Endometrium (tissue), 2 donors: ENCODE results near the gene PHF5A.
"Not testable (repeated sequence)": the region's sequence is repeated elsewhere in the genome, so short reads cannot be mapped to it uniquely, and the experiment has no call there.

Experiments used
- FAIRE-seq: peaks from 2 replicates; lab custom pipeline; 2012; peaks lifted over from hg19 to GRCh38; lab: Jason Lieb, UNC
- donor health status: control.
- donor health status: control.

The PHF5A gene

DNA sequence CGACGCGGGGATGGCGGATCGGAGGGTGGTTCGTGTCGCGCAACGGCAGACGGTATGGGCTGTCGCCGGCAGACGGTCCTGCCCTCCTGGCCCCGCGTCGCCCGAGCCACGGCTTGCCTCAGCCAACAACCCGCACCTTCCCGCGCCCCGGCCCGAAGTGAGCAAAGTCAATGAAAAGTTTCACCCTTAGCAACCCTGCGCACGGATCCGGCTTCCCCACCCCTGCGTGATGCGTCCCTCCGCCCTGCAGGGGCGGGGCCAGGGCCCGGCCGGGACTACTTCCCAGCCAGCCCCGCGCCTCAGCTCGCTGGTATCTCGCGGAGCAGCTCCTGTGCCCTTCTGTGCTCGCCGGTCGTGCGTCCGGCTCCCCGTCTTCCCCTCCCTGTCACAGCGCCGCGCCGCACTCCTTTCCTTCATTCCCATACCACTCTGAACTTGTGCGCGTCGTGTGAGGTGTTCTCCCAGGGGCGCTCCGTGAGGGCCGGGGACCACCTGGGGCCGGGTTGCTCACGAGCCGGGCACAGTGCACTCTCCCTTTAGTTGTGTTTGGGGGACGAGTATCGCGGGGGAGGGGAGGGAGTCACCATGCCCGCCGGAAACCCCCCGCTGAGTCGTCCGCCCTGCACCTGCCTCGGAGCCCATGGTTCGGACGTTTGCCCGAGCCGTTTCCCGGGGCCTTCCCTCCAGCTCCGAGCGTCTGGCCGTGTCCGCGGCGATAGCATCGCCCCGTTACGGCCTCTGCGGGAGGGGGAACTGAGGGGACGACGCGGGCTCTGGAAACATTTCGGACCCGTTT, 21.7 kb downstream of the PHF5A start, which contains the start of gene TOB2:
Gene TOB2, minus strand, starts transcription at position 163 of the 796 bp plus-strand sequence. CDS start 9,456 bp downstream, outside the sequence.
- peak; percentile 78 for FAIRE-seq

DNA sequence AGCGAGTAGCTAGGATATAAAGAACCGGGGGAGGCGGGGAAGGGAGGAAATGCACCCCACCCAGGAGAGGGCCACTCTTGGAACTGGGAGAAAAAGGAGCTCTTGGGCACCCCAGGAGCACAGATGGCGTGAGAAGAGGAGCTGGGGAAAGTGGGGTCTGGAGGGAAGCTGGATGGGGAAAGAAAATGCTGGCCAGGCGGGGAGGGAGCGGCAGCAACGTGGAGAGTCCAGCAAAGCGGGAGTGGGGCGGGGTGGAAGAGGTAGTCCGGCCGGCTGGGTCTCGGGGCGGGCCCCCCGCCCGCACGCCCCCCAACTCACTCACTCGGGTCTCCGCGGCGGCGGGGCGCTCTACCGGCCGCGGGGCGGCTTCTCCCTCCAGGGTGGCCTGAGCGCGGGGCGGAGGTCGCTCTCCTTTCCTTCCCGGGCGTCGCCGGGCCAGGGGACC, 22.4 kb downstream of the PHF5A start:
- no peak for FAIRE-seq

DNA sequence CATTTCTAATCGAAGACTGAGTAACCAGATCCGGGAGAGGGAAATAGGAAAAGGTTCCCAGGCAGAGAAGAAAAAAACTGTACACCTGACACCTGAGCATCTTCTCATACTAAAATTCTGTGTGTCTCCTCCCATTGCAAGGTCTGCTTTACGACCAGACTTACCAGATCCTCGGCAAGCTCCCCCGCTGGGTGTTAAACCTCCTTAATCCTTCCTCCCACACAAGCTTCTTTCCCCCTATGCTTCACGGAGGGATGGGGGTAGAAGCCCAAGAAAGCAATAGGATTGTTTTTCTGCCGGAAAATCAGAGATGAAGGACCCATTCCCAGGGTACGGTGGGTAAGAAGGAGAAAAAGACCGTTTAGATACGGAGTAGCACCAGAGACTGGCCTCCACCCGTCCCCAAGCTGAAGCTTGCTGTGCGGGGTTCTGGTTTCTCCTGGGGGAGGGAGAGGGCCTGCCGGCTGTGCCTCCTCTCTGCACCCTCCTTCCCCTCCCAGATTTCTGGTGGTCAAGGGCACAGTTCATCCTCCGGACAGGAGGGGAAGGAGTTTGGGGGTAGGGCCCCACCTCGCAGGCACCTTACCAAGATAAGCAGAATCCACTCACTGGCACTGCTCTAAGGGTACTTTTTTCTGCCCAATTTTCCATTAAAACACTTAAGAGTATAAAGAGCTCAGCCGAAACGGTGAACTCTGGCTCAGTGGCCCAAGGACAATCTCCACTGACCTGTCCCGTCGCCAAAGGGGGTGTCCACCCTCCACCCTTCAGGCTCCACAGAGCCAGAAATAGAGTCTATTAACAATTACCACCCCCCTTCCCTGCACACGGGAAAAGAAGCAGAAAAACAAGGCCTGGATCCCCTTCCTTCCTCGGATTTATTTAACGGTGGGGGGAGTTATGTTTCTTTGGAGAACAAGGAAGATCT, 23.1 kb downstream of the PHF5A start:
- FAIRE-seq, result no peak

DNA sequence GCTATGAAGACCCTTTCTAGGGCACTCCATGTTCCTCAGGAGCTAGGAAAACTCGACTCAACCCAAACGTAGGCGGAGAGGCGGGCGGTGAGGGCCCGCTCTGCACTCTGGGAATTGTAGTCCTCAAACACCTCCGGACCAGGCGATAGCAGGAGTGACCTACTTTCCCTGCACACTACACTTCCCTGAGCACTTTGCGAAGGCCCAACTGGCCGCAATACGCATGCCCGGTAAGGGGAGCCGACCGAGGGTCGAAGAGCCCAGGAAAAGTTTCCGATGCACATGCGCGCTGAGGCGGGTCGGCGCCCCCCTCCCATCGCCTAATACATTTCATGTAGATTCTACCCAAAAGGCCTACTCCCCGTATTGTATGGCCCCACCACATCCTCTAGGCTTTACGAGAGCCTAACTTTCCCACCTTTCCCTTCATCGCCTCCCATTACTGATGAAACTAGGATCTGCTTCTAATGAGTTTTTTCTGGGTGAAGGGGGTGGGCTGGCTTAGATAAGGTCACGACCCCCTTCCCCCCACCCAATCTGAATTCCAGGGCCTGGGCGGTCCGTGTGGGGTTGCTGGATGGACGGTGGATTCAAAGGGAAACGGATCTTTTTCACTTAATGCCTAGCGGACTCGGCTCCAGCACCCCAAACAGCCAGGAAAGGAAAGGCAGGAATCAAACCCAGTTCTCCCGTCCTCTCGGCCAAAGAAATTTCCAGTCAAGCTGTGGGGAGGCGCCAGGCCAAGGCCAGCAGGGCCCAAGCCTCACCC, 23.9 kb downstream of the PHF5A start:
- peak; percentile 85 for FAIRE-seq

DNA sequence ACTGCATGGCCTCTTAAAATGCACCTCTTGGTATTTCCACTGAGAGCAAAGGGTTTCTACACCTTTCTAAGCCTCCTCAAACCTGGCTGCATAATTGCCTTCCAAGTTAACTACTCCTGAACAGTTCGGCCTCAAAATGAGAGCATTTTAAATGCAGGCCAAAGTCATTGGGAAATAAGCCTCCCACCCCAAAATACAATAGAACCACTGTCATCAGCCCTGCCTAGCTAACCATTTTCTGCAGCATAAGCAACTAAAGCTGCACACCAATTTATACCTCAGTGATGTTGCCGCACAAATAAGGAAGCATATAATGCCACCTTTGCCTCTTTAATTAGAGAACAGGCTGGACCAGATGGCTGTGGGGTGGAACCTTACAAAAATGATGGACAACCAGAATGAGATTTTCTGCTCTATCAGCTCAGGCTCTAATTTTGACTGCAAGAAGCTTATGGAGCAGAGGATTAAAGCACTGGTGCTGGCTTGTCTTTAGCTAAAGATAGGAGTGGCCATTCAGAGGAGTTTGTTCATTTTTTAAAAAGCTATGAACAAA, 26.2 kb downstream of the PHF5A start:
- no peak for FAIRE-seq

DNA sequence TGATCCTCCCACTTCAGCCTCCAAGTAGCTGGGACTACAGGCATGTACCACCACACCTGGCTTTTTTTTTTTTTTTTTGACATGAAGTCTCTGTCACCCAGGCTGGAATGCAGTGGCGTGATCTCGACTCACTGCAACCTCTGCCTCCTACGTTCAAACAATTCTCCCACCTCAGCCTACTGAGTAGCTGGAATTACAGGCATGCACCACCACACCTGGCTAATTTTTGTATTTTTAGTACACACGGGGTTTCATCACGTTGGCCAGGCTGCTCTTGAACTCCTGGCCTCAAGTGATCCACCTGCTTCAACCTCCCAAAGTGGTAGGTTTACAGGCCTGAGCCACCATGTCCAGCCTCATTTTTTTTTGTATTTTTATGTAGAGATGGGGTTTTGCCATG, 28.0 kb downstream of the PHF5A start:
- FAIRE-seq, result not testable (repeated sequence)

DNA sequence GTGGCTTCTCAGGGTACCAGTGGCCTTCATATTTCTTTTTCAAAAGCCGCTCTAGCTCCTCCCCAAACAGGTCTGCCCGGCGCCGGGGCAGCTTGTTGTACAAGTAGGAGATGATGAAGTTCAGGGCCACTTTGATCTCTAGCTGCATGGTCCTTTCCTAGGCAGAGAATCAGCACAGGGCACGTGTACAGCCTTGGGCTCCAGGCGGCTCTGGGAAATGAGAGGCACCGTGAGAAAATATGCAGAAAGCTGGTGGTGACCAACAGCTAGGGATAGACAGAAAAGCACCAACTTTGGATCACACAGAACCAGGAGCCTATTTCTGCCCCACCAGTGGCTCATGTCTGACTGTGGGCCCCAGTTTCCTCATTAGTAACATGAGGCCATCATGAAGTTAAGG, 31.3 kb downstream of the PHF5A start:
- no peak for FAIRE-seq

DNA sequence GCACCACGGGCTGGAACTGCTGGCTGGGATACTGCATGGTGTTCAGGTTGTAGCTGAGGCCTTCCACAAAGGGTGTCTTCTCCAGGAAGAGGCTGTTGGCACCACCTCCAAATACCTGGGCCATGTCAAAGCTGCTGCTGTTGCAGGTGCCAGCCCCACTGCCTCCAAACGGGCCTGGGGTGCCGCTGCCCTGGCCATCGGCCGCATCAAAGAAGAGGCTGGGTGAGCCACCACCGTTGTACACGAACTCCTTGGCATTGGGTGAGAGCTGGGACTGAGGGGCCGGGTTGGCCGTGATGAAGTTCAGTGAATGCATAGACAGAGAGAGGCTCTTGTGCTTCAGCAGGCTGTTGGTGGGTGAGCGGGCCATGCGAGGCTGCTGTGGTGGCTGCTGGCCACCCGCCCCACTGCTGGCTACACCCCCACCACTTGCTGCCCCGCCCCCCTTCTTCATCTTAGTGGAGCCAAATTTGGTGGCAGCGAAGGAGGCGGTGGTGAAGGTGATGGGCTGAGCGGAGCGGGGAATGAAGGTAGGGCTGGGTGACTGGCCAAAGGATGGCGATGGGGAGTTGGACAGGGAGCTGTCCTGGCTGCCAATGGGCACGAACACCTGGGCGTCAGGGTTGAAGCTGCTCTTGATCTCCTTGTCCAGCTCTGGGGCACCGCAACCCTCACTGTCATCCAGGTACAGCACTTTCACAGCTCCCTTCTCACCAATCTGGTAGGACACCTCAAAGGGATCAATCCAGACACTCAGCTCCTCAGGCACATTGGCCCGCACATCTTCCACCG, 32.0 kb downstream of the PHF5A start:
- FAIRE-seq, result no peak

DNA sequence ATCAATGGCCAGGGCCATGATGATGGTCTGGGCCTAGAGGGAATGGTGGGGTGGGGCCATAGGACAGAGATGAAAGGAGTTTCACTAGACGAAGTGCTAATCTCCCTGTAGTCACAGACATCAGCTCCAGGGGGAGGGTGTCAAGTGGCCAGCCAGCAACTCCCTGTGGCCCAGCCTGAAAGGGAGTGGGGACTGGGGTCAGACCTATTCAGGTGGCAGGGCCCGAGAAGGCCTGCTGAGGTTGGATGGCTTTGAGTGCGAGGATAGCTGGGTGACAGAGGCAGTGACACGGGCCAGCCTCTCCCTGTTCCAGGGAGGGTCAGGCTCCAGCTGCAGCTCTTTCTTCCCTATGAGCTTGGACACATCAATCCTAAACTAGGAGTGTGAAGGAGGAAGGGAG, 32.9 kb downstream of the PHF5A start:
- no peak for FAIRE-seq

DNA sequence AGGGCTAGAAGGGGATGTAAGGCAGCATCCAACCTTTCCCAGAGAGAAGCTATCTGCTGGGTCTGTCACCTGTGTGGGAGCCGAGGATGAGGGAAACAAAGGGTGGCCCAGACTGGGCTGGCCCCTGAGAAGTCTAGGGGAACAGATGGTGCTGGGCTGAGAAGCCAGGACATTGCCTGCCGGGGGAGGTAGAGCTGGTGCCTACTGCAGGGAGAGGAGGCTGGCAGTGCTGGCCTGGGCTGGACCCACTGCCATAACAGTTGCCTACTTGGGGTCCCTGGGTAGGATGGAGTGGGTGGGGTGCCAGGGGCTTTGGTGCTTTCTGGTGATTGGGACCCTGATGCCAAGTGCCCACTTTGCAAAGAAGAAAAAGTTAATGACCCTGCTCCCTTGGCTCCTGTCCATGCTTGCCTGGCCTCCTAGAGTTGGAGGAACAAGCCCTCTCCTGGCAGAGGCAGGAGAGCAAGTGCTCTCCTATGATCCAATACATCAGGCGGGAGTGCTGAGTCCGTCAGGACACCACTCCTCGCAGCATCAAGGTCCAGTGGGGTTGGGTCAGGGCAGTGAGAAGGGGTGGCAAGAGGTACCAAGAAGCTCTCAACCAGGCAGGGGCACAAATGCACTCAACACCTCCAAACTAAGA, 34.0 kb downstream of the PHF5A start:
- FAIRE-seq, result not testable (repeated sequence)

DNA sequence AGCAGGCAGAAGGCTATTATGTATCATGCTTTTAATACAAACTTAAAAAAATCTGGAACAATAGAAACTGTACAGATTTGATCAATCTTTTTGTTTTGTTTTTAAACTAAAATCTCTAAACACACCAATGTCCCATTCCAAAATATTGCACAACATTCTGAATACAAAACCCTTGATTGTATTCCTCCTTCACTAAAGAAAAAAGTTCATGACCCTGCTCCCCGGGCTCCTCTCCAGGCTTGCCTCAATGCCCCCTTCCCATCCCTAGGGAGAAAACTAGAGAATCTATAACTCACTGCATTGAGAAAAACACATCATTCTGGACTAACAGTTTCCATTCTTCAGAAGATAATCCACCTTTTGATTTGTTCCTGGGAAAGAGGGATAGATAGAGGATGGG, 35.0 kb downstream of the PHF5A start:
- FAIRE-seq, result not testable (repeated sequence)

DNA sequence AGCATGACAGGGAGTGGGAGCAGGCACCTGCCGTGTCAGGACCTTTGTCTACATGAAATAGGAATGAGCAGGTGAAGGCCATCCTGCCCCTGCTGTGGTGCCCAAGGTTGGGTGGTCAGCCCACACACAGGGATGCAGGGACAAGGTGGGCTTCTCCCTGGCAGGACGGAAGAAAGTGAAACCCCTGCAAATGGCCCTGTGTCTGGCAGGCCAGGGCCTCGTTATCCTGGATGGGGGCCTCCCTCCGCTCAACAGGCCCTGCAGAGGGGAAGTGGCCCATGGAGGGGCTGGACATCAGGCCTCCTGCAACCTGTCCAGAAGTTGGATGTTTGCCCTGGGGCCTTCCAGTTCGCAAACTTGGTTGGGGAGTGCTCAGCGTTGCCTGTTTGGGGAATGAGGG, 36.8 kb downstream of the PHF5A start:
- no peak for FAIRE-seq

DNA sequence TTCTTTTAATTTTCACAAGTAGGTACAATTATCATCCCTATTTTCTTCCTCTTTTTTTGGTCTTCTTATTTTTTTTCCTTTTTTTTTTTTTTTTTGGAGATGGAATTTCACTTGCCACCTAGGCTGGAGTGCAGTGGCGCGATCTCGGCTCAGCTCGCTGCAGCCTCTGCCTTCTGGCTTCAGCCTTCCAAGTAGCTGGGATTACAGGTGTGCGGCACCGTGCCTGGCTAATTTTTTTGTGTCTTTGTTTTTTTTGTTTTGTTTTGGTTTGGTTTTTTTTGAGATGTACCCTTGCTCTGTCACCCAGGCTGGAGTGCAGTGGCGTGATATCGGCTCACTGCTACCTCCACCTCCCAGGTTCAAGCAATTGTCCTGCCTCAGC, 38.5 kb downstream of the PHF5A start:
- no peak for FAIRE-seq

DNA sequence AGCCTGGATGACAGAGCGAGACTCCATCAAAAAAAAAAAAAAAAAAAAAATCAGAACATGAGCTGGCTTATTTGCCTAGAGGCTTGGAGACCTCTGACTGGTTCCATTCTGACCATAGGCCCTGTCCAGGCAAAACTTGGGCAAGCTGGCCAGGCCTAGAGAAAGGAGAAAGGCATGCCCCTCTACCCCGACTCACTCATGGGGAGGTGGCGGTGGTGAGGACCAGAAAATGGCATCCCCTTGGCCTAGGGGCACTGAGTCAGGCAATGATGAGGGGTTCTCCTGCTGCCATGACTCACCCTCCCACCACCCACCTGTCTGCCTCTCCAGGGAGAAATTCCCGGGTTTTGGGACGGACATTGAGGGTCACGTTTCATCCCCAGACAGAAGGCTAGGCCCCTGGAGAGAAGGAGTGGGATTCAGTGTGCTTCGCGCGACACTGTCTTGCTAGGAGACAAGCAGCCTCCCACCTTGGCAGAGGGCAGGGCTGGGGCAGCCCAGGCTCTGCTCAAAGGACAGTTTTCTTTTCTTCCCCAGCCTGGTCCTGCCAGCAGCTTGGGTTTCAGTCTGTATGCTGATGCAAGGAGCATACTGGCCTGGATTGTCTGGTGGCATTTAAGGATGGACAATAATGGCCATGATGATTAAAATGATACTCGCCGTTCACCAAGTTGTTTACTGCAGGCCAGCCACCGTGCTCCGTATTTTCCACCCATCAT, 39.1 kb downstream of the PHF5A start:
- FAIRE-seq, result no peak

DNA sequence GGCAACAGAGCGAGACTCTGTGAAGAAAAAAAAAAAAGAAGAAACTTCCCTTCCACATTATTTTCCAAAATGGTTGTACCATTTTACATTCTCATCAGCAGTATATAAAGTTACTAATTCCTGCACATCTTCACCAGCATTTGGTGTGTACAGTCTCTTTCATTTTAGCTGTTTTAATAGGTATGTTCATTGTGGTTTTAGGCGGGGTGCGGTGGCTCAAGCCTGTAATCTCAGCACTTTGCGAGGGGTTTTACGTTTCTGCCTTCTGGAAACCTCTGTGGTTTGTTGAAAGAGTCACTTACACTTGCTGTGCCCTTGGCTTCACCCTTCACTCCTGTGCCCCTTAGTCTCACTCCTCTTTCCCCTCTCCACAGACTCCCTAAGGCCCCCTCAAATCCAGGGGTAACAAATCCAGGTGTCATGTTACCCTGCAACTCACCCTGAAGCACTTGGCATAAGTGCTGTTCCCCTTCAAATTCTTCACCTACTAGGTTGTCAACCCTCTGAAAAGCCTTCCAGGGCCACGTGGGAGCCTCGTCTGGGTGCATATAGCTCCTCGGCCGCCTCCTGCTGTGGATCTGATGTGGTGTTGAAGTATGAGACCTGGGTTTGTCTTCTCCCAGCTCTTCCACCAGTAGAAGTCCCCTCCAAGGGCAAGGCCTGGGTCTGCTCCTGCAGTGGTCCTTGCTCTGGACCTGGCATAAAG, 42.7 kb downstream of the PHF5A start:
- no peak for FAIRE-seq

DNA sequence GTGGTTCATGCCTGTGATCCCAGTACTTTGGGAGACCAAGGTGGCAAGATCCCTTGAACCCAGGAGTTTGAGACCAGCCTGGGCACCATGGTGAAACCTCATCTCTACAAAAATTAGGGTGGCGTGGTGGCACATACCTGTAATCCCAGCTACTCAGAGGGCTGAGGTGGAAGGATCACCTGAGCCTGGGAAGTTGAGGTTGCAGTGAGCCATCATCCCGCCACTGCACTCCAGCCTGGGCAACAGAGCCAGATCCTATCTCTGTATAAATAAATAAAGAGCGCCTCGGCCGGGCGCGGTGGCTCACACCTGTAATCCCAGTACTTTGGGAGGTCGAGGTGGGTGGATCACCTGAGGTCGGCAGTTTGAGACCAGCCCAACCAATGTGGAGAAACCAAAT, 49.8 kb downstream of the PHF5A start:
- FAIRE-seq, result no peak

DNA sequence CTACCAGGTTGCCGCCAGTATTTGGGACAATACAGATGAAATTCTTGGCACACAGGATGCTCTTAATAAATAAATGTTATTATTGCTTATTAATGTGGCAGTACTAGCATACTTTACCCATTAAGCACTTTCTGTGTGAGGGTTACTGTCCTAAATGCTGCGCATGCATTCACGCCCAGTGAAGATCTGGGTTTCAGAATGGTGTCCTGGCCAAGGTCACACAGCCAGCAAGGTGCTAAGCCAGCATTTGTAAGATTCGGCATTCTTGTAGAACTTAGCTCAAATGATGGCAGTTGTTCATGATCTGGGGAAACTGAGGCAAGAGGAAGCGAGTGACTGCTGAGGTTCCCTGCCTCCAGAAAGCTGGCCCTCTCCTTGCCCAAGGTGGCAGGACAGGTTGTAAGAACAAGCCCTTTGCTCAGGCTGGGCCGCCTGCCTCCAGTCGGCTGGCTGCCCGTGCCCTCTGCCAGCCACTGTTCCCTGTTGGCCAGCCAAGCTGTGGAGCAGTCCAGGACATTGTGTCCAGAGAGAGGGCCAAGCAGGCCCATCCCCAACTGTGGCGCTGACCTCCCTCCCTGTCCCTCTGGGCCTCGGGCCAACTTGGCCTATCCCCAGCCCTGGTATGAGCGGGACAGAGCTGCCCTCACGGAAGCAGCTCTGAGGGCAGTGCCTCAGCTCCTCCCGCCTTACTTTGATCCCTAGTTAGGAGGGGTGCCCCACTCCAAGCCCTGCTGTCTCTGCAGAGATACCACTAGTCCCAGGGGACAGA, 50.7 kb downstream of the PHF5A start:
- FAIRE-seq, result no peak

DNA sequence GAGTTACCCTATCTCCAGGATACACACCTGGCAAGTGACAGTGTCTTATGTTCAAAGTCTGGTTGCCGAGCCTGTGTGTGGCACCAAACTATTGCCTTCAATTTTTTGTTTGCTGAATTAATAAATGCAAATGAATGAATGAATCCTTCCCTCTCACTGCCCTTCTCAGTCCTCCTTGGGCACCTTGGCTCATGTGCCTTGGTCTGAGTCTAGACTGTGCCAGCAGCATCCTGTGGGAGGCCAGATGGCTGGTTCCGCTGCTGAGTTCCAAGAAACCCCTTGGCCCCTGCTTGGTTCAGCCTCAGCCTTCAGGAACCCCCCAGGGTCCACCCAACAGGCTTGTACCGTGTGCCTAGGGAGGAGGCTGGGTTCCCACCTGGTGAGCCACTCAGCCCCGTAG, 52.9 kb downstream of the PHF5A start:
- no peak for FAIRE-seq
